Left forelimb (tissue), 1 donor: Measurements from ENCODE around the gene CDK13.
"Not testable (repeated sequence)": the region's sequence is repeated elsewhere in the genome, so short reads cannot be mapped to it uniquely, and the experiment has no call there.

Experiments used
- DNase-seq: peaks from one replicate; pipeline ENCODE4 v3.0.0-alpha.2; 2018; ENCODE audit warnings: low spot score

CDK13 gene

DNA sequence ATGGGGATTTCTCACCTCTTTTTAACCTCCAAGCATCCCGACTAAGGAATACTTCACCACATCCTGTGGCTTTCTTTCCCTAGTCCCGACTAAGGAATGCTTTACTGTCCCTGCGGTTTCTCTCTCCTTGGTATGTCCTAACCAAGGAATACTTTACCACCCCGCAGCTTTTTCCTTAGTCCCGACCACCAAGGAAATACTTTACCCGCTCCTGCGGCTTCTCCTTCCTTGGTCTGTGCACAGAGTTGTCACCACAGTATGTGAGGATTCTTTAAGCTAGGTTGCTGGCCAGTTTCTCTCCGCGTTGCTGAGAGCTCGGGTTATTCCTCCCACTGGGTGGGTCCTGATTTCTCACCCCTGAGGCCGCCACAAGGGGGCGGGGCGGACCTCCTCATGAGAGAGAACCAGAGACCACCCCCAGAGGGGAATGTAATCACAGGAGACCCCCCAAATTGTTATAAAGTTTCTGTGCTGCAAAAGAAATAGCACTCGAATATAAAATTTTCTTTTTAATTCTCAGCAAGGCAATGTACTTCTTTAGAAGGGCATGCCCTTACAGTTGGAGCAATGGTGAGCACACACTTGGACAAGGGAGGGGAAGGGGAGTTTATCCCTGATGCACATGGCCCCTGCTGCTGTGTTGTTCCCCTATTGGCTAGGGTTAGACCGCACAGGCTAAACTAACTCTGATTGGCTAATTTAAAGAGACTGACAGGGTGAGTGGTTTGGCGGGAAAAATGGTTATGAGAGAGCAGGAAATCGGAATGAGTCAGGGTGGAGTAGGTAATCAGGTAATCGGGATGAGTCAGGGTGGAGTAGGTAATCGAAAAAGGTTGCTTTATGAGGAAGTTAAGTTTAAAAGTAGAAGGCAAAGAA lies 197.6 kb downstream of the CDK13 start:
- DNase-seq = no peak

DNA sequence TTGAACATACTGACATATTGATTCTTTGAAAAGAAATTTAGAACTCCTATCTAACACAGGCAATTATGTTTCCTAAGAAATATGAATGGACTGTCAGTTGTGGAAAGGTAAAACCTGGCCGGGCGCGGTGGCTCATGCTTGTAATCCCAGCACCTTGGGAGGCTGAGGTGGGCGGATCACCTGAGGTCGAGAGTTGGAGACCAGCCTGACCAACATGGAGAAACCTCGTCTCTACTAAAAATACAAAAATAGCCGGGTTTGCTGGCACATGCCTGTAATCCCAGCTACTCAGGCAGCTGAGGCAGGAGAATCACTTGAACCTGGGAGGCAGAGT lies 198.2 kb downstream of the CDK13 start:
- not testable (repeated sequence) for DNase-seq

DNA sequence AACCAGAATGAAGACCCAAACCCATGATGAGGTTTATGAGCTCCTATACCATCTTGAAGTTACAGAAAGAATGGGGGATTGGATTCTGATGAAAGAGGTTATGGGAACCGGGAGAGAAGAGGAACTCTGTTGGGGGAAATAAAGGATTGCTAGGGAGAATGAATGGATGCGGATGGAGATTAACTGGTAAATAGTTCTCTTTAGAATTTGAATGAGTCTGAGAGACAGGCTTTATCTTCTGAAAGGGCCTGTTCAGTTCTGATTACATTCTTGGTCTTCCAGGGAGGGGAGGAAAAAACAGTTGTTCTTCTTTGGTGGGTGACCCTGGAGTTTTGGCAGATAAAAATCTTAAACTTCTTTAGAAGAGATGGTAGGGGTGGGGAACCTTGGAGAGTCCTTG lies 198.6 kb downstream of the CDK13 start:
- no peak for DNase-seq
